IMR-90 (cell line): ENCODE results near the gene PTPRS.

Experiments
- CTCF ChIP-seq: conservative IDR thresholded peaks from 2 replicates; pipeline ENCODE4 v1.5.1; 2012; ENCODE audit warnings: mild to moderate bottlenecking, low read depth, low read length, improper control_type of control experiment
- POLR2A ChIP-seq: IDR thresholded peaks from 2 replicates; pipeline ENCODE4 v1.6.1; 2012; ENCODE audit warnings: mild to moderate bottlenecking, low read depth, low read length
- USF2 ChIP-seq: fragments of 150-350 bp; IDR thresholded peaks from 2 replicates; pipeline ENCODE4 v1.6.1; 2017; ENCODE audit warnings: mild to moderate bottlenecking, antibody characterized with exemption, low read length, low read depth

- no peak for TF ChIP-seq CTCF
- no peak for TF ChIP-seq USF2
- TF ChIP-seq POLR2A = no peak
Measured at GRCh38 chr19:5380215-5380919, 39.8 kb upstream of the PTPRS start.
